NB4 (cell line): ENCODE results near the gene SULT4A1.

Experiments
- CTCF ChIP-seq: IDR thresholded peaks from one replicate; pipeline ENCODE4 v1.5.1; 2012; ENCODE audit warnings: low read depth, low read length
- MAX ChIP-seq: IDR thresholded peaks from 2 replicates; pipeline ENCODE4 v1.6.1; 2011; ENCODE audit warnings: low read depth, low read length
- MYC ChIP-seq: IDR thresholded peaks from 2 replicates; pipeline ENCODE4 v1.6.1; 2011; ENCODE audit warnings: low read depth, low read length
- POLR2A ChIP-seq: IDR thresholded peaks from 2 replicates; pipeline ENCODE4 v1.6.1; 2011; ENCODE audit warnings: mild to moderate bottlenecking; ENCODE audit not compliant: insufficient read length; ENCODE audit errors: extremely low read depth

GRCh38 chr22:43826142-43827002 is 35.9 kb downstream of the SULT4A1 start:
- TF ChIP-seq CTCF: peak; percentile 17
- TF ChIP-seq MYC: no peak
- TF ChIP-seq POLR2A: no peak
- TF ChIP-seq MAX: no peak
